Ectodermal cell (in vitro differentiated cells): ENCODE results near the gene GRIK5.
"Not testable (repeated sequence)": the region's sequence is repeated elsewhere in the genome, so short reads cannot be mapped to it uniquely, and the experiment has no call there.

Experiments
- H3K27ac ChIP-seq: 2 replicates; pipeline ENCODE4 v1.7.0; 2013; ENCODE audit warnings: mild to moderate bottlenecking, low read depth, low read length; ENCODE audit not compliant: insufficient read depth, poor library complexity, severe bottlenecking
- H3K27me3 ChIP-seq: 2 replicates; pipeline ENCODE4 v1.7.0; 2013; ENCODE audit warnings: mild to moderate bottlenecking, low read length; ENCODE audit not compliant: insufficient read depth, control insufficient read depth, poor library complexity, severe bottlenecking
- H3K36me3 ChIP-seq: one replicate; pipeline ENCODE4 v1.7.0; 2013; ENCODE audit warnings: low read length; ENCODE audit not compliant: control insufficient read depth, insufficient read depth
- H3K4me1 ChIP-seq: one replicate; pipeline ENCODE4 v1.7.0; 2013; ENCODE audit warnings: low read length; ENCODE audit not compliant: control insufficient read depth, insufficient read depth
- H3K4me3 ChIP-seq: 2 replicates; pipeline ENCODE4 v1.7.0; 2013; ENCODE audit warnings: low read depth, low read length, control low read depth; ENCODE audit not compliant: insufficient read depth
- H3K9me3 ChIP-seq: 2 replicates; pipeline ENCODE4 v1.7.0; 2013; ENCODE audit warnings: mild to moderate bottlenecking, low read length, moderate library complexity; ENCODE audit not compliant: control insufficient read depth
- WGBS, 2 experiments: methylation state at CpG; one replicate each; pipeline ENCODE4 v1.1.7; 2013; ENCODE audit warnings: missing lambda C conversion rate in 2 of 2; 5-methylcytosine and 5-hydroxymethylcytosine counted together

Gene GRIK5

DNA sequence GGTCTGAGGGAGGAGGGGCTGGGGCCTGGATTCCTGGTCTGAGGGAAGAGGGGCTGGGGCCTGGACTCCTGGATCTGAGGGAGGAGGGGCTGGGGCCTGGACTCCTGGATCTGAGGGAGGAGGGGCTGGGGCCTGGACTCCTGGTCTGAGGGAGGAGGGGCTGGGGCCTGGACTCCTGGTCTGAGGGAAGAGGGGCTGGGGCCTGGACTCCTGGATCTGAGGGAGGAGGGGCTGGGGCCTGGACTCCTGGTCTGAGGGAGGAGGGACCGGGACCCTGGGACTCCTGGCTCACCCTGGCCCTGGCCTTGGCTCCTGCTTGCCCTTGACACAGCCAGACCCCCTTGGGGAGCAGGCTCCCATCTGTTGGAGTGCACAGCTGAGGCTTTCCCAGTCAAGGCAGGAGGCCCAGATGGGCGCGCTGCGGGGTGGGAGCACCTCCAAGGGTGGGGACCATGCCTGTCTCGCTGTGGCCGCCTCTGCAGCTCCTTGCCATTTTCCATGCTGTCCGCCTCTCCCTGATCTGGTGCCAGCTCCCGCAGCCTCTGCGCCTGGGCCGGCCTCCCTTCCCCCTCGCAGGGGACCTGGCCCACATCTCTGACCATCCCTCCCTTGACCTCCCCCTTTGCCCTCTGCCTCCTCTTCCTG, 78.0 kb downstream of the GRIK5 start:
- not testable (repeated sequence) for H3K4me1 ChIP-seq, H3K36me3 ChIP-seq, H3K4me3 ChIP-seq, H3K27ac ChIP-seq, H3K9me3 ChIP-seq
- WGBS, 2 experiments, result 93% methylated on average over 11 of the region's 11 CpGs
- peaks cover 53% of the 10 kb centered on the region for H3K27me3 ChIP-seq

DNA sequence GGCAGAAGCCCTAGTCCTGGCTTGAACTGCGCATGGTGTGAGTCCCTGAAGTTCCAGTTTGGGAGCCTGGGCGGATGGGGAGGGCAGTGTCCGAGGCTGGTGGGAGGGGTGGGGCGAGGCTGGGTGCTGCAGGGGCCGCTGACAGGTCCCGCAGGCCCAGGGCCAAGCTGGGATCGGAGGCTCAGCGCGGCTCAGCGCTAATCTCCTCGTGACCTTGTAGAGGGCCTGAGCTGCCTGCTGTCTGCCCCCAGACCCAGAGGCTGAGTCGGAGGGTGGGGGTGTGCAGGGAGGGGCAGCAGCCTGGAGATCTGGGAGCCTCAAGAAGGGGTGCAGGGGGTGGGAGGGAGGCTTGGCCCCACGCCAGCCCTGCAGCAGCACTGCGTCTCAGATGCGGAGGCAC, 79.0 kb downstream of the GRIK5 start:
- Histone ChIP-seq H3K9me3 (no peaks in the 10 kb centered on the region), H3K27ac (no peak overlapping the region), H3K36me3 (no peaks in the 10 kb centered on the region), H3K4me3 (no peak overlapping the region), H3K27me3 (peaks cover 43% of the 10 kb centered on the region), H3K4me1 (peaks cover 2% of the 10 kb centered on the region)
- 77 to 79% methylated on average over 15 of the region's 15 CpGs for WGBS, 2 experiments

DNA sequence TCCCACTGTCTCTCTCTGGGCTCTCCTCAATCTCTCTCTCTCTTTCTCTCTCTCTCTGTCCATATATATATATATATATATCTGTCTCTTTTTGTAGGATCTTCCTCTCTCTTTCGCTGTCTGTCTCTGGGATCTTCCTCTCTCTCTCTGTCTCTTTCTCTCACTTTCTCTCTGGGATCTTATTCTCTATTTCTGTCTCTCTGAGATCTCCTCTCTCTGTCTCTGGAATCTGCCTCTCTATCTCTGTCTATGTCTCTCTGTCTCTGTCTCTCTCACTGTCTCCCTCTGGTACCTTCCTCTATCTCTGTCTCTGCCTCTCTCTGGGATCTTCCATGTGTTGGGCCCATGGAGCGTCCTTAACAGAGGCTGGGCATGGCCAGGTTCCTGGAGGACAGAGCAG, 79.4 kb downstream of the GRIK5 start:
- no peak overlapping the region for H3K27ac ChIP-seq
- H3K36me3 ChIP-seq, result no peaks in the 10 kb centered on the region
- no peaks in the 10 kb centered on the region for H3K9me3 ChIP-seq
- WGBS, 2 experiments, result 88 to 90% methylated on average over 2 of the region's 2 CpGs
- no peak overlapping the region for H3K4me3 ChIP-seq
- H3K4me1 ChIP-seq, result peaks cover 2% of the 10 kb centered on the region
- H3K27me3 ChIP-seq, result peaks cover 39% of the 10 kb centered on the region

DNA sequence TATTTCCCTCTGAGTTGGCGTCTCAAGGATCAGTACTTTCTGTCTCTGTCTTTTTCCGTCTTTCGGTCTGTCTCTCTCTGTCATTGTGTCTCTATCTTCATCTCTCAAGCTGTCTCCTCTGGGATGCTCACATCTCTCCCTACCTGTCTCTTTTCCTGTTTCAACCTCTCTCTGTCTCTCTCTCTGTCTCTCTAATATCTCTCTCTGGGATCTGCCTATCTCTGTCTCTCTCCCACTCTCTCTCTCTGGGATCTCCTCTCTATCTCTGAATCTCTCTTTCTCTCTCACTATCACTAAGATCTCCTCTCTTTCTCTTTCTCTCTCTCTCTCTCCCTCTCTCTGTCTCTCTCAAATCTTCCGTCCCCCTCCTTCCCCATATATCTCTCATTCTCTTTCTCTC, 80.0 kb downstream of the GRIK5 start:
- H3K27ac ChIP-seq, result no peak overlapping the region
- no peaks in the 10 kb centered on the region for H3K9me3 ChIP-seq
- H3K36me3 ChIP-seq, result no peaks in the 10 kb centered on the region
- peaks cover 33% of the 10 kb centered on the region for H3K27me3 ChIP-seq
- H3K4me1 ChIP-seq, result no peaks in the 10 kb centered on the region
- 93% methylated on average over 4 of the region's 4 CpGs for WGBS, 2 experiments
- no peak overlapping the region for H3K4me3 ChIP-seq

DNA sequence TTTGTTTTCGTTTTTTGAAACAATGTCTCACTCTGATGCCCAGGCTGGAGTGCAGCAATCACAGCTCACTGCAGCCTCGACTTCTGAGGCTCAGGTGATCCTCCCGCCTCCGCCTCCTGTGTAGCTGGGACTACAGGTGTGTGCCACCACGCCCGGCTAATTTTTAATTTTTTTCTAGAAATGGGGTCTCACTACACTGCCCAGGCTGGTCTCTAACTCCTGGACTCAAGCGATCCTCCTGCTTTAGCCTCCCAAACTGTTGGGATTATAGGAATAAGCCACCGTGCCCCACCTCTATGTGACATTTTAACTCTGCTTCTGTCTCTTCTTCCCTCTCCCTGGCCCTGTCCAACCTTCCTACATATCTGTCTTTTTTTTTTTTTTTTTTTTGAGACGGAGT, 81.1 kb downstream of the GRIK5 start:
- Histone ChIP-seq H3K4me1 (no peaks in the 10 kb centered on the region), H3K27me3 (peaks cover 22% of the 10 kb centered on the region), H3K27ac (no peak overlapping the region), H3K4me3 (no peak overlapping the region), H3K9me3 (no peaks in the 10 kb centered on the region), H3K36me3 (no peaks in the 10 kb centered on the region)
- 88 to 93% methylated on average over 9 of the region's 9 CpGs for WGBS, 2 experiments

DNA sequence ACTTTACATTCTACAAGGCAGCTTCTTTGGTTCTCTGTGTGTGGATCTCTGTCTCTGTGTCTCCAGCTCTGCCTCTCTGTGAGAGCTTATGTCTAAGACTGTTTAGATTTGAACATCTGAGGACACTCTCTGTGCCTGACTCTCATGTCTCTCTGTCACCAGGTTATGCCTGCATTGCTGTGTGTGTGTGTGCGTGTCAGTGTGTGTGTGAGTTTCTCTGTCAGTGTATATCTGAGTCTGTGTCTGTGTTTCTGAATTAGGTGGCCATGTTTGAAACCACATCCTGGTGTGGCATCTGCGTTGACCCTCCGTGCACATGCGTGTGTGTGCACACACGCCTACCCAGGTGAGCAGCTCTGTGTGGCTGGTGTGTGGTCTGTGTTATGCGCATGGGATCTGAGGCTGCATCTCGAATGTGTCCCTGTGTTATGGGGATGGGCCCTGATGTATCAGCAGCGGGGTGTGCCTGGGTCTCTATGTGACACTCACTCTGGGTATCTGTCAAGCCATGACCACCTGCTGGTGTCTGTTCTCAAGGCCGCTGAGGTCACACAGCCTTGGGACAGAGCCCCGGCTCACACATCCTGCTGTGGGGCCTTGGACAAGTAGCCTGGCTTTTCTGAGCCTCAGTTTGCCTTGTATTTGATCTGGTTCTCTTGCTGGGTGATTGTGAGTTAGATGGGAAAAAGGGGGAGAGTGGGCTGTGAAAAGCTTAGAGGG, 82.7 kb downstream of the GRIK5 start:
- Histone ChIP-seq H3K4me1 (no peaks in the 10 kb centered on the region), H3K27ac (no peak overlapping the region), H3K9me3 (no peaks in the 10 kb centered on the region), H3K36me3 (no peaks in the 10 kb centered on the region), H3K27me3 (peaks cover 6% of the 10 kb centered on the region), H3K4me3 (no peak overlapping the region)
- 90 to 94% methylated on average over 10 of the region's 10 CpGs for WGBS, 2 experiments

DNA sequence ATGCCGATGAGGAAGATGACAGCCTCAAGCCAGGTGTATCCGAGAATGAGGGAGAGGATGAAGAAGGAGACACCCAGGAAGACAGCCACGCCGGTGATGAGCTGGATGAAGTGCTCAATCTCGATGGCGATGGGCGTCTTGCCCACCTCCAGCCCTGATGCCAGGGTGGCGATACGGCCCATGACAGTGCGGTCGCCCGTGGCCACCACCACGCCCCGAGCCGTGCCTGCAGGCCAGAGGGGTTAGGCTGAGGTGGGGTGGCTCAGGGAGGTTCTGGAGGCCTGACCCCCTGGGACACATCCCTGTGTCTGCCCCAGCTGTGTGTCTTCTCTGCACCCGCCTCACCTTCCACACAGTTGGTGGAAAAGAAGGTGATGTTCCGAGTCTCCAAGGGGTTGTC, 85.0 kb downstream of the GRIK5 start:
- Histone ChIP-seq H3K4me1 (no peaks in the 10 kb centered on the region), H3K27me3 (no peaks in the 10 kb centered on the region), H3K9me3 (no peaks in the 10 kb centered on the region), H3K27ac (no peak overlapping the region), H3K4me3 (no peak overlapping the region), H3K36me3 (no peaks in the 10 kb centered on the region)
- 94 to 96% methylated on average over 17 of the region's 17 CpGs for WGBS, 2 experiments

DNA sequence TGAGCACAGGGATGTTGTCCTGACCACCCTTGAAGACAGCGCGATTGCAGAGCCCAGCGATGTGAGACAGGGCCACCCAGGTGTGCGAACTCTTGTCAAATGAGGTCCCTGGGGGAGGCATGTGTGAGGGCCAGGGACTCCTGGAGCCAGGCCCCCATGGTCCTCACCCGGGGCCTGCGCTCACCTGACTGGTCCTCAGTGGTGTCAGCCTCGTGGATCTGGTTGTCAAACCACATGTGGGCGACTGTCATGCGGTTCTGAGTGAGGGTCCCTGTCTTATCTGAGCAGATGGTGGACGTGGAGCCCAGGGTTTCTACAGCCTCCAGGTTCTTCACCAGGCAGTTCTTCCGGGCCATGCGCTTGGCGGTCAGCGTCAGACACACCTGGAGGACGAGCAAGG, 88.3 kb downstream of the GRIK5 start:
- Histone ChIP-seq H3K27me3 (no peaks in the 10 kb centered on the region), H3K27ac (no peak overlapping the region), H3K4me1 (no peaks in the 10 kb centered on the region), H3K9me3 (no peaks in the 10 kb centered on the region), H3K4me3 (no peak overlapping the region), H3K36me3 (no peaks in the 10 kb centered on the region)
- 93% methylated on average over 15 of the region's 15 CpGs for WGBS, 2 experiments

DNA sequence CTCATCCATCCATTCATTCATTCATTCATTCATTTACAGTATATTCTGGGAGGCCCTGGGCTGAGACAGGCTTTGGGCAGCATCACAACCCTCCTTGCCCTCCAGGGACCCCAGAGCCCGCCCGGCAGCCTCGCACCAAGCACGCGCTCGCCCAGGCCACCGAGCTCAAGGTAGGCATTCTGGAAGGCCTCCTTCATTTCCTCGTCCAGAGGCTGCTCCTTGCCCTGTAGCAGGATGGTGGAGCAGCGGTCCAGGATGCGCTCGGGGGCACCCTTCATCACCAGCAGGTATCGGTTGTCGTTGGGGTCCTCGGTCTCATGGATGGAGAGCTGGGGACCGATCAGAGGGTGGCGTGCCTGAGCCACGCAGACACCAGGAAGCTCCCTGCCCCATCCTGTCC, 91.5 kb downstream of the GRIK5 start:
- H3K4me3 ChIP-seq, result no peak overlapping the region
- no peaks in the 10 kb centered on the region for H3K36me3 ChIP-seq
- no peaks in the 10 kb centered on the region for H3K4me1 ChIP-seq
- 92 to 93% methylated on average over 17 of the region's 17 CpGs for WGBS, 2 experiments
- no peaks in the 10 kb centered on the region for H3K27me3 ChIP-seq
- H3K27ac ChIP-seq, result no peak overlapping the region
- H3K9me3 ChIP-seq, result no peaks in the 10 kb centered on the region

DNA sequence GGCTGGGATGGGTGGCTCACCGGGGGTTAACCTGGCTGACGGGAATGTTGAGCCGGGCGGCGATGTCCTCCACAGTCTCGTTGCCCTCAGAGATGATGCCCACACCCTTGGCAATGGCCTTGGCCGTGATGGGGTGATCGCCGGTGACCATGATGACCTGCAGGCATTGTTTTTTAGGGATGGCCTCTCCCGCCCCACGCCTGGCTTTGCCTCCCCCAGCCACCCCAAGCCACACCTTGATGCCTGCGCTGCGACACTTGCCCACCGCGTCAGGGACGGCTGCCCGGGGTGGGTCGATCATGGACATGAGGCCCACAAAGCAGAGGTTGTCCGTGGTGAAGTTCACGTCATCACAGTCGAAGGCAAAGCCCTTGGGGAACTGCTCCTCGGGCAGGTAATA, 92.1 kb downstream of the GRIK5 start:
- 93 to 94% methylated on average over 22 of the region's 22 CpGs for WGBS, 2 experiments
- H3K36me3 ChIP-seq, result no peaks in the 10 kb centered on the region
- H3K27ac ChIP-seq, result no peak overlapping the region
- no peak overlapping the region for H3K4me3 ChIP-seq
- no peaks in the 10 kb centered on the region for H3K27me3 ChIP-seq
- H3K4me1 ChIP-seq, result no peaks in the 10 kb centered on the region
- no peaks in the 10 kb centered on the region for H3K9me3 ChIP-seq
